Keratinocyte (primary cell): ENCODE data around the gene ADGRF1.

ENCODE experiments used
- EZH2 ChIP-seq: IDR thresholded peaks from one replicate; pipeline ENCODE4 v1.6.1; 2012; ENCODE audit warnings: inconsistent platforms, mild to moderate bottlenecking, low read length, moderate library complexity
- TF ChIP-seq, protein P1 (sequence below), 3 experiments: IDR thresholded peaks in 1 of 3; conservative IDR thresholded peaks in 1 of 3; optimal IDR thresholded peaks in 1 of 3; 2 replicates in 2 of 3; 3 replicates in 1 of 3; pipeline versions ENCODE3 to v1.5.1; 2011; ENCODE audit warnings: low read length in 3 of 3, mild to moderate bottlenecking in 3 of 3, moderate library complexity in 2 of 3, control low read depth in 1 of 3, inconsistent platforms in 1 of 3; ENCODE audit not compliant: insufficient read depth in 2 of 3; ENCODE audit errors: extremely low read depth in 1 of 3

GRCh38 chr6:46961232-46961631 lies 80.9 kb downstream of the ADGRF1 start:
- TF ChIP-seq, protein P1, sequence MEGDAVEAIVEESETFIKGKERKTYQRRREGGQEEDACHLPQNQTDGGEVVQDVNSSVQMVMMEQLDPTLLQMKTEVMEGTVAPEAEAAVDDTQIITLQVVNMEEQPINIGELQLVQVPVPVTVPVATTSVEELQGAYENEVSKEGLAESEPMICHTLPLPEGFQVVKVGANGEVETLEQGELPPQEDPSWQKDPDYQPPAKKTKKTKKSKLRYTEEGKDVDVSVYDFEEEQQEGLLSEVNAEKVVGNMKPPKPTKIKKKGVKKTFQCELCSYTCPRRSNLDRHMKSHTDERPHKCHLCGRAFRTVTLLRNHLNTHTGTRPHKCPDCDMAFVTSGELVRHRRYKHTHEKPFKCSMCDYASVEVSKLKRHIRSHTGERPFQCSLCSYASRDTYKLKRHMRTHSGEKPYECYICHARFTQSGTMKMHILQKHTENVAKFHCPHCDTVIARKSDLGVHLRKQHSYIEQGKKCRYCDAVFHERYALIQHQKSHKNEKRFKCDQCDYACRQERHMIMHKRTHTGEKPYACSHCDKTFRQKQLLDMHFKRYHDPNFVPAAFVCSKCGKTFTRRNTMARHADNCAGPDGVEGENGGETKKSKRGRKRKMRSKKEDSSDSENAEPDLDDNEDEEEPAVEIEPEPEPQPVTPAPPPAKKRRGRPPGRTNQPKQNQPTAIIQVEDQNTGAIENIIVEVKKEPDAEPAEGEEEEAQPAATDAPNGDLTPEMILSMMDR (optimal IDR thresholded peaks at IDR 0.05 in 1 of 3, IDR thresholded peaks at IDR 0.05 in 1 of 3, conservative IDR thresholded peaks at IDR 0.05 in 1 of 3; ENCODE audit: extremely low read depth in 1 of 3, insufficient read depth in 2 of 3, low read length in 3 of 3) = no peak
- TF ChIP-seq EZH2 = no peak
